ENCODE measurements around the gene ANXA4.

The ANXA4 gene

GRCh38 chr2:69741575-69742321, at the start of gene ANXA4:
Gene ANXA4 (plus strand): TSS chr2:69742134. CDS start chr2:69781566, 39,432 bp downstream.
- DNase-seq (ENCODE audit: low read depth, low spot score): no peak

DNA sequence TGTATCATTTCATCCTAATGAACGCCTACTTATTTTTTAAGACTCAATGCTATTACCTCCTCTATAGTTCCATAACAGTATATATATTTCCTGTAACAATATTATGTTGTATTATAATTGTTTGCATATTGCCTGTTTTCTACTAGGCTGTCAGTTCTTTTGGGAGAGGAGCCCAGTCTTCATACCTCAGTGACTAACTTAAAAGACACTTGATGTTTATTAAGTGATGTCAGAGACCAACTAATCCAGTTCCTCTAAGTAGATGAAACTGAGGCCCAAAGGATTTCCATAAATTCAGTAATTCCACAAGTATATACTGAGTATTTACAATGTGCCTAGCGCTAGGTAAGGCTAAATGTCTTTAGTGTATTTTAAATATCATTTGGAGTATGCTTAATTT, 49.5 kb upstream of the ANXA4 start:
- DNase-seq (ENCODE audit: low read depth, low spot score): no peak

DNA sequence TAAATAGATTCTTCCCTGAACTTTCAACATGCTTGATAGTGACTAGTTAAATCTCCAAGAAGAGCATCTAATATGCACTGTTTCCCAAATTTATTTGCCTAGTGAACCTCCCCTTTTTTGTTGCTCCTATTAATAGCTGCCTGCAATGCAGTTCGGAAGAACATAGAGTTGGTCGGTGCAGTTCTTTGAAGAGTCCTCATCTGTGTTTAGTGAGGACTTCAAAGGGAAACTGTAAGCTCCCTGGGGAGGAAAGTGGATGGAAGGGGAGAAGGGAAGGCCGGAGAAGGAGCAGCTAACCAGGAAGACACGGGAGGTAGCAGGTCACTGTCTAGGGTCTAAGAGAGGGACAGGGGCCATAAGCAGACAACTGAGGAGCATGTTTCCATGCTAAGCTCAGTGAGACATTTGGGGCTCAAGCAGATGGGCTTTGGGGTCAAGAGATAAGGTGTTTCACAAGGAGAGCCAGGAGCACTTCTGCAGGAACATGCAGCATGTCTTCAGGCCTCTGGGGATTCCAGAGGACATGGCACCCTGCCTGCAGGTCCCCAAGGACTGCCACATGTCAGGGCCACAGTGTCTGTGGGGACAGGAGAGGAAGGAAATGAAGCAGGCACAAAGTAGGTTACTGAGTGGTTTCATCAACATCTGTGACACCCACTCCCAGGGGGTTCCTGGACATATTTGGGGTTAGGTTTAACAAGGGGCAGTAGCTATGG, 48.7 kb upstream of the ANXA4 start:
- DNase-seq (ENCODE audit: low read depth, low spot score): no peak

DNA sequence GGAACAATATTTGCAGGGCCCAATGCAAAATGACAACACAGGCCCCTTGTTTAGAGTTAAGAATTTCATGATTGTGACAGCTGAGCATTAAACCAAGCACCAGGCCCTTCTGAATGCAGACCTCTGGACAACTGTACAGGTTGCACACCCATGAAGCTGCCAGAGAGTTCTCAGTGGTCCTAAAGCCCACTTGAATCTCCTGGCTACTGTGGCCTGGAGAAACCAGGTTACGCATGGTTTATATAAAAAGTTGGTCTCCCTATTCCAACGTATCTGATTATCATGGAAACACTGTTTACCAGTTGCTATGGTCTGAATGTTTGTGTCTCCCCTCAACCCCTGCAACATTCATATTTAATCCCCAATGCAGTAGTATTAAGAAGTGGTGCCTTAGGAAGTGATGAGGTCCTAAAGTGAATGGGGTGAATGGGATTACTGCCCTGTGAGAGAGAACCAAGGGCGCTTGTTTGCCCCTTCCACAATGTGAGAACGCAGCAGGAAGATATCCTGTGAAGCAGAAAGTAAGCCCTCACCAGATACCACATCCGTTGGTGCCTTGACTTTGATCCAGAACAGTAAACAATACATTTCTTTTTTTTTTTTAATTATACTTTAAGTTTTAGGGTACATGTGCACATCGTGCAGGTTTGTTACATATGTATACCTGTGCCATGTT, 48.0 kb upstream of the ANXA4 start:
- DNase-seq (ENCODE audit: low read depth, low spot score): no peak

DNA sequence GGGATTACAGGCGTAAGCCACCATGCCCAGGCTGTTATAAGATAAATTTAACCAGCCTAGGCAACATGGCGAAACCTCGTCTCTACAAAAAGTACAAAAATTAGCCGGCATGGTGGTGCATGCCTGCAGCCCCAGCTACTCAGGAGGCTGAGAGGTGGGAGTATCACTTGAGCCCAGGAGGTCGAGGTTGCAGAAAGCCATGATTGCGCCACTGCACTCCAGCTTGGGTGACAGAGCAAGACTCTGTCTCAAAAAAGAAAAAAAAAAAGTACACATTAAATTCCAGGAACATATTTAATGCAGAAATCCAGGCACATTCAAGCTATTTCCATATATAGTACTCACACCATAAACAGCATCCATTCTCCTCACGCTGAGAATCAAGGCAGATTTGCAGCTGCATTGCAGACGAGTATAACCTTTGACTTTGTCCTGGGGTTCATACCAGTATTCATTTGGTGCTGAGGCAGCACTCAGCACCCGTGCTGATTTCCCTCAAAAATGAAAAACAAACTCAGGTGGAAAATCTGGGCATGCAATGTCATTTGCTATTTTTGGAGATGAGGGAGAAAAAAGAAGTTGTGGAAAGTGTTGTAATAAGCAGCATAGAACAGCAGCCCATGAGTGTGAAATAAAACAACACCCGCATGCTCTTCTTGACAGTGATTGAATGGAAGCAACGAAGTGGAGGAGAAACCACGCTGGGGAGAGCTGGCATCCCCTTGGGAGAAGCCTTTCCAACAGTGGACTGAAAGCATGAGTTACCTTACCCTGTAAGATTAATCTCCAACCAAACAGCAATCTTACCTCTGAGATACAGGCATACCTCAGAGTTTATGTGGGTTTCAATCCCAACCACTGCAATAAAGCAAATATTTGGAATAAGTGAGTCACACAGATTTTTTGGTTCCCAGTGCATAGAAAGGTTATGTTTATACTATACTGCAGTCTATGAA, 46.8 kb upstream of the ANXA4 start:
- peak; percentile 71 for DNase-seq (ENCODE audit: low read depth, low spot score)

DNA sequence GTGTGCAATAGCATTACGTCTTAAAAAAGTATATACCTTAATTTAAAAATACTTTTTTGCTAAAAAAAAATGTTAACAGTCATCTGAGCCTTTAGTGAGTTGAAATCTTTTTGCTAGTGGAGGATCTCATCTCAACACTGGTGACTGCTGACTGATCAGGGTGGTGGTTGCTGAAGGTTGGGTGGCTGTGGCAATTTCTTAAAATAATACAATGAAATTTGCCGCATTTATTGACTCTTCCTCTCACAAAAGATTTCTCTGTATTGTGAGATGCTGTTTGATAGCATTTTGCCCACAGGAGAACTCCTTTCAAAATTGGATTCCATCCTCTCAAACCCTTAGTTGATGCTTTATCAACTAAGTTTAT, 46.1 kb upstream of the ANXA4 start:
- no peak for DNase-seq (ENCODE audit: low read depth, low spot score)

GRCh38 chr2:69700381-69700780, 41.6 kb upstream of the ANXA4 start:
- no peak for DNase-seq (ENCODE audit: low read depth, low spot score)

DNA sequence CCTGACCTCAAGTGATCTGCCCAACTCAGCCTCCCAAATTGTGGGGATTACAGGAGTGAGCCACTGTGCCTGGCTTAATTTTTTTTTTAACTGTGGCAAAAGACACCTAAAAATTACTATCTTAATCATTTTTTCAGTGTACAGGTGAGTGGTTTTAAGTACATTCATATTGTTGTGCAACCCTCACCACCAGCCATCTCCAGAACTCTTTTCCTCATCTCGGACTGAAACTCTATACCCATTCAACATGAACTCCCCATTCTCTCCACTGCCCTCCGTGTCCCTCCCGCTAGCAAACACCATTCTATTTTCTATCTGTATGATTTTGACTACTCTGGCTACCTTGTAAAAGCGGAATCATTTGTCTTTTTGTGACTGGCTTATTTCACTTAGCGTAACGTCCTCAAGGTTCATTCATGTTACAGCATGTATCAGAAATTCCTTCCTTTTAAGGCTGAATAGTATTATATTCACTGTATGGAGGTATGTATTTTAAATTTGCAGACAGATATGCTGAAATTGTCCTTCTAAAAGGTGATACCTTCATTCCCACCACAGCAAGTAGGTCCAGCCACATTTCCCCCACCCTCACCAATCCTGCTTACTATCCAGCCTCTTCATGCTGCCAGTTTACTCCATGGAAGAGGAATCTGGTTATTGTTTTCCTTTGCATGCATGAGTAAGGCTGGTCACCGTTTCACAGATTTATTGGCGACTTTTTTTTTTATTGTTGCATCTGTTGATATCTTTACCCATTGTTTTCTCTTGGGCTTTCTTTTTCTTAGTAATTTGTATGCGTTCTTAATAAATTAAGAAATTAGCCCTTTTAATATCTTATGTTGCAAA, 40.6 kb upstream of the ANXA4 start:
- DNase-seq (ENCODE audit: low read depth, low spot score): no peak

DNA sequence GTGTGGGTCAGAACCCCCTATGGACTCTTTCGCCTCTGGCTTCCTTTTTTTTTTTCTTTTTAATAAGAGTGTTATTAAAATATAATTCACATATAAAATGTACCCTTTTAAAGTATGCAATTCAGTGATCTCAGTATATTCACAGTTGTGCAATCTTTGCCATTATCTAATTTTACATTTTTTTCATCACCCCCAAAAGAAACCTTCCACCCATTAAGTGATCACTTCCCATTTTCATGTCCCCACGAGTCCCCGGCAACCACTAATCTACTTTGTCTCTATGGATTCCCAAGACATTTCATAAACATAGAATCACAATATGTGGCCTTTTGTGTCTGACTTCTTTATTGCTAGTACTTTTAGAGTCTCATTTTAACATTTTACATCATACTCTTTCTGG, 38.7 kb upstream of the ANXA4 start:
- no peak for DNase-seq (ENCODE audit: low read depth, low spot score)

- no peak for DNase-seq (ENCODE audit: low read depth, low spot score)
These were observed 37.5 kb upstream of the ANXA4 start for GRCh38 chr2:69704446-69704845.

- no peak for DNase-seq (ENCODE audit: low read depth, low spot score)
These were observed 32.6 kb upstream of the ANXA4 start for GRCh38 chr2:69709290-69709689.

DNA sequence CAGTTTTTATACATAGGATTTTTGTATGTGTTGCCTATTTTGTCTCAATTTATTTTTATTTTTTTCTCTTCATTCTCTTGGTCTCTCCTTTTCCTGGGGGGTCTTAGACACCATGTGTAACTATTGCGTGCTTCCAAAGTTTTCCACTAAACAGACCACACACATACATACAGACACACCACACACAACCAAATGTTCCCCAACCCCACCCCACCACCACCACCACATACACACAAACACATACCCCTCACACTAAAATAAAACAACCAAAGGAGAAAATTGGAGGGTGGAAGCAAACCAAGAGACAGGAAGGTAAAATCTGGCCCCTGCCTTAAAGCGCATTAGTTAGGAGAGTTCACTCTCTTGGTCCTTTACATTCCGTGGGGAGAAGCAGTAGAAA, 30.0 kb upstream of the ANXA4 start:
- no peak for DNase-seq (ENCODE audit: low read depth, low spot score)

DNA sequence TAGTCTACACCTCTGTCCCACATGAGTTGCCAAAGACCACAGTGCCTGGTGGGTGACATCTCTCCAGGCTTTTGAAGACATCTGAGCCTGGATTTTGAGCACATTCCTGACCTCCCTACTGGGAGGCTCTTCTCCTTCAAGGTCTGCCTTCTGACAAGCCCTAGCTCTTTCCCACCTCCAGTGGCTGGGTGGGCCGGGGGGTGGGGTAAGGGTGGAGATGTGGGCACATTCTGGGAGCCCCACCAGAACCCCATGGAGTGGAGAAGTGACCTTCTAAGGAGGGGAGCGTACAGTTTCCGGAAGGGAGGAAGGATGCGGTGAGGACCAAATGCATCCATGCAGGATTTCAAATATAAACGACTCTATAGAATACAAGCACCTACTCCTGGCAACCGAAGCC, 27.9 kb upstream of the ANXA4 start:
- no peak for DNase-seq (ENCODE audit: low read depth, low spot score)

DNA sequence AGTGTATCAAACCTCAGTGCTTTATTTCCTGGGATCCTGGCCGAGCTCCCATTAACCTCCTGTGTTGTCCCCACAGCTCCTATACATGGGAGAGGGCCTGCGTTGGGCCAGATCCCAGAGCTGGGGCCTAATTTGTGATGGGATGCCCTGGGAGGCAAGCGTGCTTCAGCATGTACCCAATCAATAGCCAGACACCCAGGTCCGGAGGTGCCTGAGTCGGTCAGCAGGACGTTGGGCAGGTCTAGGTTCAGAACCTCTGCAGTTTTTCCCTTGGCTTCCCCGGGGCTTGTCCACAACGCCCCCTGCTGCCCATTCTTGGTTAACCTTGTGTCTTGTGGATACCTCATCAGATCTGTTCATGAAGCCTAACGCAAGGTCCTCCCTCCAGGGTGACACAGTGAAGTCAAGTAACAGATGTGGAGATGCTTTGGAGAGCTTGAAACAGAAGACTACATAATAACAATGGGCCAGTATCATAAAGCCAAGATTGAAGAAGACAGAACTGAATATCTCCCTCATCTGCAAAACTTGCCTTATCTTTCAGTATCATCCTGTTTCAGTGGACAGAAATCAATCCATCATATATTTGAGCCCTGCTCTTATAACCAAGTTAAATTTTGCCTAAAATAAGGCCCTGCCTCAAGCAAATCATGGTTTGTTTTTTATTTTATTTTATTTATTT, 27.3 kb upstream of the ANXA4 start:
- DNase-seq (ENCODE audit: low read depth, low spot score): peak; percentile 34

DNA sequence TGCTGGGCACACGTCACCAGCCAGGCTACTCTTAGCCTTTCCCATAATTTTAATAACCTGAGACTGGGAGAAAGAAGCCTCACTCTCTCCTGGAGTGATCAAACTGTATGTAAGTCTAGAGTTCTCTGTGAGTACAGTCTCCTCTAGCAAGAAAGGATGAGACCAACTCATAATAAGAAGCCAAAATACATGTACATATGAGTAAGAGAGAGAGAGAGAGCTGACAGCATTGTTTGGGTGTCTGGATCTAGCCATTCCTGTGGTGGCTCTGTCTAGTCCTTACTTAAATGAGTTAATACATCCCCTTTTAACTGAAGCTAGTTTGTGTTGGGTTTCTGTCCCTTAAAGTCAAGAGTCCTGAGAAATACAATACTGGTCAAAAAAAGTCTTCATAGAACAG, 26.0 kb upstream of the ANXA4 start:
- no peak for DNase-seq (ENCODE audit: low read depth, low spot score)

GRCh38 chr2:69716555-69717120, 25.3 kb upstream of the ANXA4 start:
- no peak for DNase-seq (ENCODE audit: low read depth, low spot score)

GRCh38 chr2:69717186-69717585, 24.7 kb upstream of the ANXA4 start:
- DNase-seq (ENCODE audit: low read depth, low spot score): no peak

DNA sequence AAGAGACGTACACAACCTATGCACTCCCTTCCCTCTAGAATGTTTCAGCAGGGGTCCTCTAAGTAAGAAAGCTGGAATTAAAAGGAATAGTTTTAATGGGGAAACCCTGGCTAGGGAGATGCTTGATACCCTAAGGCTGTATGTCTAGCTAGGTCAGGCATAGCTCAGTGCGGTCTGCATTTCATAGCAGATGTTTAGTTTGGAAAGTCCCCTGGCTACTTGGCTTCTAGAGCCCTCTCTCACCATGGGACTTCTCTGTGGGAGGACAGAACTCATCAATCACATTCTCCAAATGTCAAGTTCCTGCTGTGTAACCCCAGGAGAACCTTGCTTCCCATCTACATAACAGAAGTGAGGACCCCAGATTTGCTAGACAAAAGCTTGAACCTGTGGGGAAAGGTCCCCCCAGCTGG, 24.1 kb upstream of the ANXA4 start:
- DNase-seq (ENCODE audit: low read depth, low spot score): peak; percentile 34

GRCh38 chr2:69718338-69718965, 23.5 kb upstream of the ANXA4 start:
- DNase-seq (ENCODE audit: low read depth, low spot score): no peak
